ENCODE results near the gene SAP30BP.

GRCh38 chr17:75628425-75628824 lies 38.7 kb upstream of the SAP30BP start:
- TF ChIP-seq, protein P1, sequence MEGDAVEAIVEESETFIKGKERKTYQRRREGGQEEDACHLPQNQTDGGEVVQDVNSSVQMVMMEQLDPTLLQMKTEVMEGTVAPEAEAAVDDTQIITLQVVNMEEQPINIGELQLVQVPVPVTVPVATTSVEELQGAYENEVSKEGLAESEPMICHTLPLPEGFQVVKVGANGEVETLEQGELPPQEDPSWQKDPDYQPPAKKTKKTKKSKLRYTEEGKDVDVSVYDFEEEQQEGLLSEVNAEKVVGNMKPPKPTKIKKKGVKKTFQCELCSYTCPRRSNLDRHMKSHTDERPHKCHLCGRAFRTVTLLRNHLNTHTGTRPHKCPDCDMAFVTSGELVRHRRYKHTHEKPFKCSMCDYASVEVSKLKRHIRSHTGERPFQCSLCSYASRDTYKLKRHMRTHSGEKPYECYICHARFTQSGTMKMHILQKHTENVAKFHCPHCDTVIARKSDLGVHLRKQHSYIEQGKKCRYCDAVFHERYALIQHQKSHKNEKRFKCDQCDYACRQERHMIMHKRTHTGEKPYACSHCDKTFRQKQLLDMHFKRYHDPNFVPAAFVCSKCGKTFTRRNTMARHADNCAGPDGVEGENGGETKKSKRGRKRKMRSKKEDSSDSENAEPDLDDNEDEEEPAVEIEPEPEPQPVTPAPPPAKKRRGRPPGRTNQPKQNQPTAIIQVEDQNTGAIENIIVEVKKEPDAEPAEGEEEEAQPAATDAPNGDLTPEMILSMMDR (IDR thresholded peaks at IDR 0.05): no peak
- TF ChIP-seq ZFX (IDR thresholded peaks at IDR 0.05; ENCODE audit: borderline replicate concordance): no peak

Measured in 22Rv1 (cell line).